Fibroblast of skin of left quadriceps (primary cell): ENCODE results near the gene KLK6.
"Not testable (repeated sequence)": the region's sequence is repeated elsewhere in the genome, so short reads cannot be mapped to it uniquely, and the experiment has no call there.

Experiments
- DNase-seq, 2 experiments: peaks; one replicate each; pipeline ENCODE4 v3.0.0-alpha.2; 2013; ENCODE audit warnings: low read depth in 2 of 2

Gene KLK6

GRCh38 chr19:50992666-50993035 is 23.3 kb upstream of the KLK6 start:
- no peak for DNase-seq

- DNase-seq = not testable (repeated sequence)
These were observed 15.0 kb upstream of the KLK6 start for GRCh38 chr19:50984416-50984815.

- no peak for DNase-seq
These were observed 14.4 kb upstream of the KLK6 start, which contains the start of gene KLK7 for GRCh38 chr19:50983625-50984292. KLK7 (minus strand) TSS chr19:50983917; CDS start chr19:50982399, 1,518 bp downstream.

- DNase-seq = no peak
These were observed 12.8 kb upstream of the KLK6 start for GRCh38 chr19:50982186-50982585.

GRCh38 chr19:50981587-50982146 is 12.3 kb upstream of the KLK6 start:
- no peak for DNase-seq

- DNase-seq = no peak
These were observed 10.8 kb upstream of the KLK6 start for GRCh38 chr19:50980208-50980607.

GRCh38 chr19:50979758-50980157 is 10.4 kb upstream of the KLK6 start:
- DNase-seq = no peak

GRCh38 chr19:50978772-50979390 is 9.5 kb upstream of the KLK6 start:
- no peak for DNase-seq

- no peak for DNase-seq
These were observed 8.2 kb upstream of the KLK6 start for GRCh38 chr19:50977626-50978025.

GRCh38 chr19:50975766-50976165 is 6.4 kb upstream of the KLK6 start:
- DNase-seq = no peak

GRCh38 chr19:50974702-50975556 is 5.5 kb upstream of the KLK6 start:
- no peak for DNase-seq

- DNase-seq = no peak
These were observed 3.5 kb upstream of the KLK6 start for GRCh38 chr19:50972795-50973376.

- DNase-seq = not testable (repeated sequence)
These were observed 419 bp upstream of the KLK6 start for GRCh38 chr19:50969810-50970209.

- DNase-seq = no peak
These were observed 527 bp downstream of the KLK6 start for GRCh38 chr19:50968716-50969412.

- no peak for DNase-seq
These were observed 1.3 kb downstream of the KLK6 start for GRCh38 chr19:50967929-50968715.

- no peak for DNase-seq
These were observed 5.1 kb downstream of the KLK6 start for GRCh38 chr19:50964266-50964665.

- no peak for DNase-seq
These were observed 6.0 kb downstream of the KLK6 start for GRCh38 chr19:50963381-50963780.

- no peak for DNase-seq
These were observed 7.1 kb downstream of the KLK6 start for GRCh38 chr19:50962245-50962644.

- DNase-seq = no peak
These were observed 9.5 kb downstream of the KLK6 start for GRCh38 chr19:50959731-50960500.

- no peak for DNase-seq
These were observed 11.8 kb downstream of the KLK6 start for GRCh38 chr19:50957587-50957986.
